ENCODE data around the gene CYBB. TPM values are rescaled to one million over a fixed set of nuclear protein-coding genes. Genes with fewer than 3 reads are reported as not detected.

CYBB gene
- total and polyA plus RNA-seq, 2 experiments from 2014 or later = 2.5 TPM; not detected in 1

- H3K9me3 ChIP-seq (ENCODE audit: low read depth) = no peaks in the 10 kb centered on the region
- no peak for DNase-seq (ENCODE audit: low spot score)
- no peaks in the 10 kb centered on the region for H4K20me1 ChIP-seq (ENCODE audit: insufficient read depth, poor library complexity, severe bottlenecking)
- H3K4me2 ChIP-seq = no peak overlapping the region
- WGBS (ENCODE audit: low lambda C conversion rate, missing lambda C conversion rate) = 49% methylated on average over 2 of the region's 2 CpGs
- H3K4me1 ChIP-seq (ENCODE audit: insufficient read depth) = no peaks in the 10 kb centered on the region
- H3K9me2 ChIP-seq (replicated peaks; ENCODE audit: insufficient read depth) = no peaks in the 10 kb centered on the region
- no peaks in the 10 kb centered on the region for H3K36me3 ChIP-seq (replicated peaks; ENCODE audit: insufficient read depth, low read depth)
- no peaks in the 10 kb centered on the region for H3K27me3 ChIP-seq
- no peak overlapping the region for H3K27ac ChIP-seq
- no peaks in the 10 kb centered on the region for H3K79me2 ChIP-seq
- H3K4me3 ChIP-seq = no peak overlapping the region
- H2AFZ ChIP-seq = no peak overlapping the region
- TF ChIP-seq CTCF (IDR thresholded peaks at IDR 0.05; ENCODE audit: poor library complexity) (no peak), EZH2 (IDR thresholded peaks at IDR 0.05; ENCODE audit: borderline replicate concordance) (no peak), EZH2phosphoT487 (IDR thresholded peaks at IDR 0.05; ENCODE audit: low read depth, severe bottlenecking, unreplicated experiment) (no peak)
These were observed 2.9 kb upstream of the CYBB start for GRCh38 chrX:37776987-37777325.

GRCh38 chrX:37781081-37781480 is 1.2 kb downstream of the CYBB start:
- no peak for TF ChIP-seq EZH2phosphoT487 (IDR thresholded peaks at IDR 0.05; ENCODE audit: low read depth, severe bottlenecking, unreplicated experiment)
- no peak for TF ChIP-seq EZH2 (IDR thresholded peaks at IDR 0.05; ENCODE audit: borderline replicate concordance)
- no peak for TF ChIP-seq CTCF (IDR thresholded peaks at IDR 0.05; ENCODE audit: poor library complexity)
- H3K27ac ChIP-seq = no peak overlapping the region
- H3K36me3 ChIP-seq (replicated peaks; ENCODE audit: insufficient read depth, low read depth) = no peaks in the 10 kb centered on the region
- no peak overlapping the region for H3K4me3 ChIP-seq
- no peaks in the 10 kb centered on the region for H3K9me2 ChIP-seq (replicated peaks; ENCODE audit: insufficient read depth)
- WGBS (ENCODE audit: low lambda C conversion rate, missing lambda C conversion rate) = 87% methylated on average over 4 of the region's 4 CpGs
- H3K9me3 ChIP-seq (ENCODE audit: low read depth) = no peaks in the 10 kb centered on the region
- H3K4me1 ChIP-seq (ENCODE audit: insufficient read depth) = no peaks in the 10 kb centered on the region
- no peak overlapping the region for H2AFZ ChIP-seq
- H3K27me3 ChIP-seq = no peaks in the 10 kb centered on the region
- H4K20me1 ChIP-seq (ENCODE audit: insufficient read depth, poor library complexity, severe bottlenecking) = no peaks in the 10 kb centered on the region
- no peaks in the 10 kb centered on the region for H3K79me2 ChIP-seq
- no peak for DNase-seq (ENCODE audit: low spot score)
- no peak overlapping the region for H3K4me2 ChIP-seq

- Histone ChIP-seq H3K27me3 (no peaks in the 10 kb centered on the region), H3K27ac (no peak overlapping the region), H2AFZ (no peak overlapping the region), H3K36me3 (replicated peaks; ENCODE audit: insufficient read depth, low read depth) (no peaks in the 10 kb centered on the region), H4K20me1 (ENCODE audit: insufficient read depth, poor library complexity, severe bottlenecking) (no peaks in the 10 kb centered on the region), H3K79me2 (no peaks in the 10 kb centered on the region), H3K4me1 (ENCODE audit: insufficient read depth) (no peaks in the 10 kb centered on the region), H3K9me3 (ENCODE audit: low read depth) (no peaks in the 10 kb centered on the region), H3K4me2 (no peak overlapping the region), H3K4me3 (no peak overlapping the region), H3K9me2 (replicated peaks; ENCODE audit: insufficient read depth) (no peaks in the 10 kb centered on the region)
- 77% methylated on average over 3 of the region's 3 CpGs for WGBS (ENCODE audit: low lambda C conversion rate, missing lambda C conversion rate)
- TF ChIP-seq EZH2phosphoT487 (IDR thresholded peaks at IDR 0.05; ENCODE audit: low read depth, severe bottlenecking, unreplicated experiment) = no peak
- TF ChIP-seq EZH2 (IDR thresholded peaks at IDR 0.05; ENCODE audit: borderline replicate concordance) = no peak
- no peak for TF ChIP-seq CTCF (IDR thresholded peaks at IDR 0.05; ENCODE audit: poor library complexity)
- no peak for DNase-seq (ENCODE audit: low spot score)
These were observed 2.0 kb downstream of the CYBB start for GRCh38 chrX:37781814-37782213.

GRCh38 chrX:37782359-37782758 is 2.5 kb downstream of the CYBB start:
- Histone ChIP-seq H3K9me2 (replicated peaks; ENCODE audit: insufficient read depth) (no peaks in the 10 kb centered on the region), H3K4me3 (no peak overlapping the region), H3K36me3 (replicated peaks; ENCODE audit: insufficient read depth, low read depth) (no peaks in the 10 kb centered on the region), H3K9me3 (ENCODE audit: low read depth) (no peaks in the 10 kb centered on the region), H3K79me2 (no peaks in the 10 kb centered on the region), H3K4me1 (ENCODE audit: insufficient read depth) (no peaks in the 10 kb centered on the region), H3K27ac (no peak overlapping the region), H2AFZ (no peak overlapping the region), H3K27me3 (no peaks in the 10 kb centered on the region), H4K20me1 (ENCODE audit: insufficient read depth, poor library complexity, severe bottlenecking) (no peaks in the 10 kb centered on the region), H3K4me2 (no peak overlapping the region)
- no peak for DNase-seq (ENCODE audit: low spot score)
- TF ChIP-seq EZH2phosphoT487 (IDR thresholded peaks at IDR 0.05; ENCODE audit: low read depth, severe bottlenecking, unreplicated experiment) (no peak), CTCF (IDR thresholded peaks at IDR 0.05; ENCODE audit: poor library complexity) (no peak)
- WGBS (ENCODE audit: low lambda C conversion rate, missing lambda C conversion rate) = 72% methylated on average over 1 of the region's 1 CpG

Measured in hepatocyte (in vitro differentiated cells).